ENCODE measurements around the gene HOXD12. TPM values are rescaled to one million over a fixed set of nuclear protein-coding genes. Genes with fewer than 3 reads are reported as not detected.

The HOXD12 gene
- total and polyA plus RNA-seq, 2 donors (not counting 1 experiment from before 2014, with no cell fraction given), result not detected

- Histone ChIP-seq H3K9ac (ENCODE audit: insufficient read depth, low read length) (no peak overlapping the region), H3K4me3 (replicated peaks in 1 of 4; ENCODE audit: control extremely low read depth in 1 of 4, insufficient read depth in 1 of 4, low read depth in 3 of 4, low read length in 4 of 4) (no peak overlapping the region), H3K27me3 (ENCODE audit: control insufficient read depth, insufficient read depth, low read length) (peaks cover 65% of the 10 kb centered on the region), H3K4me1 (ENCODE audit: control insufficient read depth, extremely low read depth, insufficient read depth, low read length) (no peaks in the 10 kb centered on the region), H3K4me2 (ENCODE audit: extremely low read depth, insufficient read depth, low read length) (no peak overlapping the region), H3K79me2 (ENCODE audit: control insufficient read depth, insufficient read depth, low read length) (no peaks in the 10 kb centered on the region), H2AFZ (ENCODE audit: low read length) (no peak overlapping the region), H3K36me3 (ENCODE audit: control insufficient read depth, insufficient read depth, low read length) (no peaks in the 10 kb centered on the region), H3K9me3 (ENCODE audit: control insufficient read depth, insufficient read depth, low read depth, low read length) (no peaks in the 10 kb centered on the region), H3K27ac (ENCODE audit: insufficient read depth, low read length) (no peak overlapping the region), H4K20me1 (ENCODE audit: control insufficient read depth, extremely low read depth, insufficient read depth, low read length) (no peaks in the 10 kb centered on the region)
- TF ChIP-seq CTCF (conservative IDR thresholded peaks at IDR 0.05 in 1 of 2, IDR thresholded peaks at IDR 0.05 in 1 of 2; ENCODE audit: low read depth in 1 of 2, low read length in 2 of 2), result no peak
- no peak for TF ChIP-seq EZH2 (IDR thresholded peaks at IDR 0.05; ENCODE audit: low read length, missing control alignments)
- no peak for DNase-seq (ENCODE audit: low read depth in 2 of 2)
Measured at GRCh38 chr2:176074919-176075425, 24.6 kb upstream of the HOXD12 start.

GRCh38 chr2:176075481-176075880, 24.1 kb upstream of the HOXD12 start:
- no peak overlapping the region for H2AFZ ChIP-seq (ENCODE audit: low read length)
- H3K9me3 ChIP-seq (ENCODE audit: control insufficient read depth, insufficient read depth, low read depth, low read length), result no peaks in the 10 kb centered on the region
- H3K4me3 ChIP-seq (replicated peaks in 1 of 4; ENCODE audit: control extremely low read depth in 1 of 4, insufficient read depth in 1 of 4, low read depth in 3 of 4, low read length in 4 of 4), result no peak overlapping the region
- H3K9ac ChIP-seq (ENCODE audit: insufficient read depth, low read length), result no peak overlapping the region
- TF ChIP-seq EZH2 (IDR thresholded peaks at IDR 0.05; ENCODE audit: low read length, missing control alignments) (no peak), CTCF (conservative IDR thresholded peaks at IDR 0.05 in 1 of 2, IDR thresholded peaks at IDR 0.05 in 1 of 2; ENCODE audit: low read depth in 1 of 2, low read length in 2 of 2) (no peak)
- H3K27me3 ChIP-seq (ENCODE audit: control insufficient read depth, insufficient read depth, low read length), result peaks cover 67% of the 10 kb centered on the region
- H4K20me1 ChIP-seq (ENCODE audit: control insufficient read depth, extremely low read depth, insufficient read depth, low read length), result no peaks in the 10 kb centered on the region
- H3K27ac ChIP-seq (ENCODE audit: insufficient read depth, low read length), result no peak overlapping the region
- H3K4me2 ChIP-seq (ENCODE audit: extremely low read depth, insufficient read depth, low read length), result no peak overlapping the region
- H3K4me1 ChIP-seq (ENCODE audit: control insufficient read depth, extremely low read depth, insufficient read depth, low read length), result no peaks in the 10 kb centered on the region
- DNase-seq (ENCODE audit: low read depth in 2 of 2), result no peak
- H3K79me2 ChIP-seq (ENCODE audit: control insufficient read depth, insufficient read depth, low read length), result no peaks in the 10 kb centered on the region
- H3K36me3 ChIP-seq (ENCODE audit: control insufficient read depth, insufficient read depth, low read length), result no peaks in the 10 kb centered on the region

GRCh38 chr2:176076063-176076462, 23.5 kb upstream of the HOXD12 start:
- Histone ChIP-seq H3K9ac (ENCODE audit: insufficient read depth, low read length) (no peak overlapping the region), H3K4me1 (ENCODE audit: control insufficient read depth, extremely low read depth, insufficient read depth, low read length) (no peaks in the 10 kb centered on the region), H4K20me1 (ENCODE audit: control insufficient read depth, extremely low read depth, insufficient read depth, low read length) (no peaks in the 10 kb centered on the region), H3K27me3 (ENCODE audit: control insufficient read depth, insufficient read depth, low read length) (peaks cover 70% of the 10 kb centered on the region), H3K9me3 (ENCODE audit: control insufficient read depth, insufficient read depth, low read depth, low read length) (no peaks in the 10 kb centered on the region), H3K36me3 (ENCODE audit: control insufficient read depth, insufficient read depth, low read length) (no peaks in the 10 kb centered on the region), H3K4me3 (replicated peaks in 1 of 4; ENCODE audit: control extremely low read depth in 1 of 4, insufficient read depth in 1 of 4, low read depth in 3 of 4, low read length in 4 of 4) (no peak overlapping the region), H3K27ac (ENCODE audit: insufficient read depth, low read length) (no peak overlapping the region), H3K79me2 (ENCODE audit: control insufficient read depth, insufficient read depth, low read length) (no peaks in the 10 kb centered on the region), H3K4me2 (ENCODE audit: extremely low read depth, insufficient read depth, low read length) (no peak overlapping the region), H2AFZ (ENCODE audit: low read length) (no peak overlapping the region)
- no peak for TF ChIP-seq CTCF (conservative IDR thresholded peaks at IDR 0.05 in 1 of 2, IDR thresholded peaks at IDR 0.05 in 1 of 2; ENCODE audit: low read depth in 1 of 2, low read length in 2 of 2)
- TF ChIP-seq EZH2 (IDR thresholded peaks at IDR 0.05; ENCODE audit: low read length, missing control alignments), result no peak
- DNase-seq (ENCODE audit: low read depth in 2 of 2), result no peak

Data from fibroblast of lung (primary cell).